Esophagus (tissue), 2 donors: ENCODE results near the gene PRSS1. TPM values are rescaled to one million over a fixed set of nuclear protein-coding genes. Genes with fewer than 3 reads are reported as not detected.

Experiments
- H3K27ac ChIP-seq, 2 donors: one replicate each; pipeline ENCODE4 v1.5.1; 2013; ENCODE audit warnings: low read depth in 2 of 2, mild to moderate bottlenecking in 2 of 2, inconsistent platforms in 1 of 2, low read length in 1 of 2, moderate library complexity in 1 of 2
- H3K27me3 ChIP-seq, 2 donors: one replicate each; pipeline ENCODE4 v1.6.1; 2013; ENCODE audit warnings: low read length in 2 of 2, control low read depth in 1 of 2, mild to moderate bottlenecking in 1 of 2; ENCODE audit not compliant: insufficient read depth in 2 of 2, control insufficient read depth in 1 of 2
- H3K36me3 ChIP-seq, 2 donors: one replicate each; pipeline ENCODE4 v1.6.1; 2013; ENCODE audit warnings: low read length in 1 of 2; ENCODE audit not compliant: control insufficient read depth in 2 of 2, insufficient read depth in 2 of 2
- H3K4me1 ChIP-seq, 2 donors: one replicate each; pipeline ENCODE4 v1.6.1; 2013; ENCODE audit warnings: low read length in 1 of 2; ENCODE audit not compliant: control insufficient read depth in 2 of 2, insufficient read depth in 2 of 2
- H3K4me3 ChIP-seq, 2 donors: one replicate each; pipeline ENCODE4 v1.5.1; 2013; ENCODE audit warnings: low read length in 2 of 2, mild to moderate bottlenecking in 2 of 2, low read depth in 1 of 2, moderate library complexity in 1 of 2
- H3K9me3 ChIP-seq, 2 donors: one replicate each; pipeline ENCODE4 v1.6.1; 2013; ENCODE audit warnings: mild to moderate bottlenecking in 2 of 2, low read depth in 1 of 2, low read length in 1 of 2, moderate library complexity in 1 of 2; ENCODE audit not compliant: control insufficient read depth in 2 of 2, insufficient read depth in 1 of 2
- WGBS, 2 donors: extraction: QIAGEN DNeasy Blood & Tissue Kit; methylation state at CpG; one replicate each; pipeline ENCODE4 v1.1.7; 2013; 5-methylcytosine and 5-hydroxymethylcytosine counted together
- polyA plus RNA-seq, 2 donors: library from polyadenylated mRNA; stranded (reverse); fragments of 200-250 nt; gene quantifications; one replicate each; pipeline ENCODE4 v1.2.3, GENCODE V29; 2013
- donor health status: healthy with polysubstance abuse.
- donor health status: Bipolar disorder and iron deficiency.

The PRSS1 gene
- polyA plus RNA-seq, 2 donors = 0.59 to 3.0 TPM

- Histone ChIP-seq H3K9me3 (peaks cover 0 to 2% of the 10 kb centered on the region in 2 donors), H3K36me3 (no peaks in the 10 kb centered on the region), H3K4me1 (peaks cover 6 to 7% of the 10 kb centered on the region in 2 donors), H3K4me3 (peak overlapping the region; percentile 45 to 47), H3K27ac (peak overlapping the region; percentile 70 to 78), H3K27me3 (peaks cover 0 to 8% of the 10 kb centered on the region in 2 donors)
- 4 to 6% methylated on average over 67 to 74 of the region's 74 CpGs for WGBS, 2 donors
Observed at GRCh38 chr7:142796501-142797390, 47.5 kb downstream of the PRSS1 start.

- Histone ChIP-seq H3K4me3 (peak overlapping the region; percentile 45 to 47), H3K4me1 (peaks cover 6 to 7% of the 10 kb centered on the region in 2 donors), H3K27ac (peak overlapping the region; percentile 70 to 78), H3K36me3 (no peaks in the 10 kb centered on the region), H3K9me3 (peaks cover 0 to 2% of the 10 kb centered on the region in 2 donors), H3K27me3 (peaks cover 0 to 8% of the 10 kb centered on the region in 2 donors)
- WGBS, 2 donors = 4% methylated on average over 33 of the region's 33 CpGs
Observed at GRCh38 chr7:142797391-142798377, 48.4 kb downstream of the PRSS1 start.

GRCh38 chr7:142798451-142799436 lies 49.5 kb downstream of the PRSS1 start:
- WGBS, 2 donors = 73 to 80% methylated on average over 11 of the region's 11 CpGs
- Histone ChIP-seq H3K27ac (peak overlapping the region; percentile 40 to 78), H3K36me3 (no peaks in the 10 kb centered on the region), H3K9me3 (peaks cover 0 to 2% of the 10 kb centered on the region in 2 donors), H3K4me1 (peaks cover 6 to 7% of the 10 kb centered on the region in 2 donors), H3K27me3 (peaks cover 0 to 8% of the 10 kb centered on the region in 2 donors), H3K4me3 (peak overlapping the region; percentile 45 to 47)

GRCh38 chr7:142799437-142799835 lies 50.2 kb downstream of the PRSS1 start:
- peak overlapping the region in 1 of 2 donors; percentile 13 for H3K4me3 ChIP-seq
- H3K36me3 ChIP-seq = no peaks in the 10 kb centered on the region
- H3K27ac ChIP-seq = peak overlapping the region; percentile 6 to 40
- H3K9me3 ChIP-seq = peaks cover 0 to 2% of the 10 kb centered on the region in 2 donors
- H3K27me3 ChIP-seq = peaks cover 0 to 8% of the 10 kb centered on the region in 2 donors
- H3K4me1 ChIP-seq = peaks cover 6 to 7% of the 10 kb centered on the region in 2 donors
- 66 to 75% methylated on average over 3 of the region's 3 CpGs for WGBS, 2 donors

- WGBS, 2 donors = 77 to 81% methylated on average over 1 of the region's 1 CpG
- peaks cover 7 to 8% of the 10 kb centered on the region in 2 donors for H3K4me1 ChIP-seq
- no peaks in the 10 kb centered on the region for H3K36me3 ChIP-seq
- H3K27ac ChIP-seq = no peak overlapping the region
- no peak overlapping the region for H3K4me3 ChIP-seq
- peaks cover 0 to 2% of the 10 kb centered on the region in 2 donors for H3K9me3 ChIP-seq
- peaks cover 0 to 8% of the 10 kb centered on the region in 2 donors for H3K27me3 ChIP-seq
Observed at GRCh38 chr7:142800088-142800487, 50.8 kb downstream of the PRSS1 start.

- no peak overlapping the region for H3K27ac ChIP-seq
- peaks cover 7 to 8% of the 10 kb centered on the region in 2 donors for H3K4me1 ChIP-seq
- WGBS, 2 donors = 83 to 84% methylated on average over 7 of the region's 7 CpGs
- peaks cover 0 to 8% of the 10 kb centered on the region in 2 donors for H3K27me3 ChIP-seq
- H3K36me3 ChIP-seq = no peaks in the 10 kb centered on the region
- H3K4me3 ChIP-seq = no peak overlapping the region
- H3K9me3 ChIP-seq = peaks cover 0 to 2% of the 10 kb centered on the region in 2 donors
Observed at GRCh38 chr7:142800699-142801260, 51.5 kb downstream of the PRSS1 start.

GRCh38 chr7:142801601-142802295 lies 52.5 kb downstream of the PRSS1 start:
- WGBS, 2 donors = 85 to 92% methylated on average over 8 of the region's 8 CpGs
- Histone ChIP-seq H3K4me1 (peaks cover 7 to 8% of the 10 kb centered on the region in 2 donors), H3K36me3 (no peaks in the 10 kb centered on the region), H3K9me3 (no peaks in the 10 kb centered on the region), H3K27ac (no peak overlapping the region), H3K27me3 (peaks cover 0 to 2% of the 10 kb centered on the region in 2 donors), H3K4me3 (no peak overlapping the region)

GRCh38 chr7:142802301-142802700 lies 53.0 kb downstream of the PRSS1 start:
- Histone ChIP-seq H3K27ac (no peak overlapping the region), H3K9me3 (no peaks in the 10 kb centered on the region), H3K4me3 (no peak overlapping the region), H3K4me1 (peaks cover 3 to 4% of the 10 kb centered on the region in 2 donors), H3K36me3 (no peaks in the 10 kb centered on the region), H3K27me3 (no peaks in the 10 kb centered on the region)
- 83 to 88% methylated on average over 3 of the region's 3 CpGs for WGBS, 2 donors
